Naive thymus-derived CD4-positive, alpha-beta T cell (primary cell): ENCODE data around the gene RPL13A. TPM values are rescaled to one million over a fixed set of nuclear protein-coding genes. Genes with fewer than 3 reads are reported as not detected.

ENCODE experiments used
- ATAC-seq: fragments of 150-1000 bp; cut with Tn5 transposase; 2 replicates; pipeline ENCODE4 v1.10.0; 2021; ENCODE audit warnings: mild to moderate bottlenecking, moderate library complexity
- CTCF ChIA-PET: fragments of 350-600 bp; sonication (Branson Sonifier 250); formaldehyde crosslinking; loops from one replicate; lab custom pipeline; 2021; ENCODE audit warnings: antibody characterized with exemption; lab: Charles Lee
- POLR2A ChIA-PET: fragments of 350-600 bp; sonication (Branson Sonifier 250); formaldehyde crosslinking; loops from one replicate; lab custom pipeline; 2021; ENCODE audit warnings: antibody characterized with exemption, inconsistent platforms; lab: Charles Lee
- DNase-seq, 9 donors: peaks; one replicate each; pipeline versions ENCODE4 v3.0.0 to v3.0.0-alpha.2; 2020 to 2022; ENCODE audit warnings: mixed read lengths in 1 of 9
- H3K27ac ChIP-seq: one replicate; pipeline ENCODE4 v1.7.0; 2013; ENCODE audit warnings: mild to moderate bottlenecking, low read depth, low read length, moderate library complexity
- H3K27me3 ChIP-seq, 2 donors: one replicate each; pipeline ENCODE4 v1.7.0; 2013; ENCODE audit warnings: low read length in 2 of 2, mild to moderate bottlenecking in 2 of 2, moderate library complexity in 2 of 2; ENCODE audit not compliant: control insufficient read depth in 2 of 2, insufficient read depth in 2 of 2
- H3K36me3 ChIP-seq, 3 experiments: 1 replicate in 2 of 3; 2 replicates in 1 of 3; pipeline ENCODE4 v1.7.0; 2013; ENCODE audit warnings: low read length in 3 of 3, mild to moderate bottlenecking in 3 of 3, moderate library complexity in 1 of 3; ENCODE audit not compliant: insufficient read depth in 3 of 3, control insufficient read depth in 2 of 3
- H3K4me1 ChIP-seq, 2 donors: one replicate each; pipeline ENCODE4 v1.7.0; 2013; ENCODE audit warnings: low read length in 2 of 2, mild to moderate bottlenecking in 2 of 2, moderate library complexity in 1 of 2; ENCODE audit not compliant: control insufficient read depth in 2 of 2, insufficient read depth in 2 of 2
- H3K4me3 ChIP-seq: 2 replicates; pipeline ENCODE4 v1.7.0; 2013; ENCODE audit warnings: mild to moderate bottlenecking, low read length
- H3K9me3 ChIP-seq, 3 experiments: 1 replicate in 2 of 3; 2 replicates in 1 of 3; pipeline ENCODE4 v1.7.0; 2013; ENCODE audit warnings: low read length in 3 of 3; ENCODE audit not compliant: control insufficient read depth in 2 of 3
- H3K27ac Mint-ChIP-seq, 9 donors: one replicate each; pipeline ENCODE4 v1.8.0; 2020 to 2022; ENCODE audit warnings: mixed read lengths in 9 of 9, mild to moderate bottlenecking in 8 of 9, moderate library complexity in 5 of 9, inconsistent platforms in 2 of 9
- H3K27me3 Mint-ChIP-seq, 5 donors: one replicate each; pipeline ENCODE4 v1.8.0; 2021 to 2022; ENCODE audit warnings: mixed read lengths in 5 of 5, mild to moderate bottlenecking in 1 of 5
- H3K36me3 Mint-ChIP-seq, 5 donors: one replicate each; pipeline ENCODE4 v1.8.0; 2020 to 2022; ENCODE audit warnings: mixed read lengths in 5 of 5, mild to moderate bottlenecking in 3 of 5, inconsistent platforms in 1 of 5
- H3K4me1 Mint-ChIP-seq, 7 donors: one replicate each; pipeline ENCODE4 v1.8.0; 2020 to 2022; ENCODE audit warnings: mixed read lengths in 7 of 7, mild to moderate bottlenecking in 3 of 7, inconsistent platforms in 1 of 7
- H3K4me3 Mint-ChIP-seq, 10 donors: one replicate each; pipeline ENCODE4 v1.8.0; 2020 to 2022; ENCODE audit warnings: mild to moderate bottlenecking in 10 of 10, mixed read lengths in 10 of 10, moderate library complexity in 6 of 10, inconsistent platforms in 2 of 10
- H3K9me3 Mint-ChIP-seq, 11 donors: one replicate each; pipeline ENCODE4 v1.8.0; 2020 to 2022; ENCODE audit warnings: mixed read lengths in 11 of 11, mild to moderate bottlenecking in 4 of 11, inconsistent platforms in 1 of 11, moderate library complexity in 1 of 11
- intact Hi-C, 2 donors: fragments of 100-400 bp; cut with micrococcal nuclease; formaldehyde crosslinking; loops; one replicate each; pipeline ENCODE4 v1.15.1; 2023
- polyA plus RNA-seq, 2 donors: library from polyadenylated mRNA; unstranded; fragments of 300-500 nt; fragmentation: Illumina TruSeq; gene quantifications; one replicate each; pipeline ENCODE4 v1.2.3, GENCODE V29; 2021
- total RNA-seq, 6 experiments: library from RNA in 5 of 6; stranded (reverse) in 5 of 6; gene quantifications; 1 replicate in 5 of 6; 2 replicates in 1 of 6; pipeline ENCODE4 v1.2.3 and lab custom pipeline; 2021 to 2026

Gene RPL13A
- total and polyA plus RNA-seq, 7 experiments from 2014 or later: 2,467 to 6,044 (median 4,438) TPM

DNA sequence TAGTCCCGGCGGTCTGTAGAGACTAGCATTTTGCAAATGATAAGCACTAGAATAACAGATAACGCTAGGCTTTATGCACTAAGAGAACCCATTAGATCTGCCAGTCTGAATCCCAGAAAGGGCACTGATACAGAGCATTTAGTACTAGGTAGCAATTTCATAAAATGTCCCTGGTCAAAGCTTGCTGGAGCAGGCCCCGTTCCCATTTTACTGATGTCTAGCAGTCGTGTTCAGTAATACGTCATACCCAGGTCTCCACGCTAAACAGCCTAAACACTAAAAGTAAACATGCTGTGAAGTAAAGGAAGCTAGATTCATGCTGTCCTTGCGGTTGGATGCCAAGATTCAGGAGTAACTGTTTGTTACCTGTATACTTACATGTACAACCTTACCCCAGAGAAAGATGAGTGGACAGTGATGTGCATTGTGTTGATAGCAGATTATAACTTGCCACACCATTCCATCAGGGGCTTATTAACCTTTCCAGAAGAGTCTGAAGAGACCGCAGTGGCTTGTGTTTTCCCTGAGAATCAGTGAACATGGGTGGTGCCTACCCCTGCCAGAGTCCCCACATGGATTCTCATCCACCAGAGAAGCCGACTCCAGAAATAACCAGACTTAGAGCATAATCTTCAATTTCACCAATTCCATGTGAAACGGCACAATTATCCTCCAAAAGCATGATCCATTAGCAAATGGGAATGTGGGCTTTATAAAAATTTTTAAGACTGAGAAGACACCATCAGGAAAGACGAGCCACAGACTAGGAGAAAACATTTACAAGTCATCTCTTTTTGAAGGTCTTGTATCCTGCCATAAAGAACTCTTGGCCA lies 5.4 kb downstream of the RPL13A start:
- ChIA-PET POLR2A (interaction anchor here (0.6 to 5.0 kb wide), 5 partner anchors 10 to 77 kb away, joined by 3 to 28 read pairs (median 5); partner anchors contain the start of gene FLT3LG), CTCF (interaction anchor here (0.7 kb wide), 1 partner anchor 81 kb away, joined by 3 read pairs; no protein-coding TSS in a partner anchor)
- Histone ChIP-seq H3K27ac (peak overlapping the region; percentile 36), H3K36me3 (peaks cover 25 to 59% (median 35%) of the 10 kb centered on the region in 3 experiments), H3K9me3 (no peaks in the 10 kb centered on the region), H3K27me3 (no peaks in the 10 kb centered on the region), H3K4me1 (peaks cover 24 to 41% of the 10 kb centered on the region in 2 donors), H3K4me3 (no peak overlapping the region)
- Mint-ChIP-seq H3K4me3 (peak overlapping the region in 6 of 10 donors; percentile 2 to 45 (median 22)), H3K4me1 (peaks cover 32 to 63% (median 53%) of the 10 kb centered on the region in 7 donors), H3K27me3 (peaks cover 0 to 7% (median 0%) of the 10 kb centered on the region in 5 donors), H3K27ac (peak overlapping the region; percentile 67 to 94 (median 81)), H3K9me3 (peaks cover 0 to 12% (median 0%) of the 10 kb centered on the region in 11 donors), H3K36me3 (peaks cover 13 to 52% (median 36%) of the 10 kb centered on the region in 5 donors)
- DNase-seq: no peak
- intact Hi-C loops: no loop called here
- no peak for ATAC-seq

DNA sequence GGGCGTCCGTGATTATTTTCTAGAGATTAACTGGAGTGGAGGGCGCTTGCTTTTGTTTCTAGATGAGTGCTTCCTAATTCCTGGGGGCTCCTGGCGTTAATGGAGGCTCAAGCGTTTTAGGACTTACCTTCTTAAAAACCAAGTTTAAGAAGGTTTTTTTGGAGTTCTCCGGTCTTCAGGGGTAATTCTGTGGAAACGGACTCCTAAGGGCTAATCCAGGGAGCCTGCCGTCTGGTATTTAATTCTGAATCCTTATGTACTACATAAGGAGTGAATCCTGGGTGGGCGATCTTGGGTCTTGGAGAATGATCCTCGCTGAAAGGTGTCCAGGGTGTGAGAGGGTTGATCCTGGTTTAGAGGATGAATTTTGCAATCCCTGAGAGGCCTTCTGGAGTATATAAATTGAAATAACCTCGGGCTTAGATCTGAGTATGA lies 9.2 kb downstream of the RPL13A start:
- Histone ChIP-seq H3K4me3 (peak overlapping the region; percentile 97), H3K4me1 (peaks cover 14 to 34% of the 10 kb centered on the region in 2 donors), H3K36me3 (peaks cover 26 to 57% (median 40%) of the 10 kb centered on the region in 3 experiments), H3K27ac (peak overlapping the region; percentile 99), H3K27me3 (no peaks in the 10 kb centered on the region), H3K9me3 (no peaks in the 10 kb centered on the region)
- ChIA-PET CTCF (interaction anchor here (0.6 to 1.6 kb wide), 3 partner anchors 11 to 74 kb away, joined by 3 to 4 read pairs (median 3); no protein-coding TSS in a partner anchor), POLR2A (interaction anchor here (1.0 to 5.2 kb wide), 15 partner anchors 12 to 180 kb away, joined by 3 to 45 read pairs (median 11); partner anchors contain the start of genes ALDH16A1, BCL2L12, FLT3LG and IRF3)
- Mint-ChIP-seq H3K36me3 (peaks cover 15 to 54% (median 48%) of the 10 kb centered on the region in 5 donors), H3K4me1 (peaks cover 33 to 65% (median 48%) of the 10 kb centered on the region in 7 donors), H3K9me3 (peaks cover 0 to 22% (median 0%) of the 10 kb centered on the region in 11 donors), H3K27ac (peak overlapping the region; percentile 91 to 100 (median 98)), H3K4me3 (peak overlapping the region; percentile 96 to 100 (median 99)), H3K27me3 (peaks cover 0 to 12% (median 0%) of the 10 kb centered on the region in 5 donors)
- no peak for ATAC-seq
- intact Hi-C loops: loop anchor here (1.0 to 5.0 kb wide), 15 partner anchors 9 to 531 kb away; partner anchors contain the start of genes ALDH16A1 (in 2 of the 2), FLT3LG (in 2 of the 2), RPL13A (in 2 of the 2) and AKT1S1 (in 1 of the 2)
- DNase-seq: no peak

DNA sequence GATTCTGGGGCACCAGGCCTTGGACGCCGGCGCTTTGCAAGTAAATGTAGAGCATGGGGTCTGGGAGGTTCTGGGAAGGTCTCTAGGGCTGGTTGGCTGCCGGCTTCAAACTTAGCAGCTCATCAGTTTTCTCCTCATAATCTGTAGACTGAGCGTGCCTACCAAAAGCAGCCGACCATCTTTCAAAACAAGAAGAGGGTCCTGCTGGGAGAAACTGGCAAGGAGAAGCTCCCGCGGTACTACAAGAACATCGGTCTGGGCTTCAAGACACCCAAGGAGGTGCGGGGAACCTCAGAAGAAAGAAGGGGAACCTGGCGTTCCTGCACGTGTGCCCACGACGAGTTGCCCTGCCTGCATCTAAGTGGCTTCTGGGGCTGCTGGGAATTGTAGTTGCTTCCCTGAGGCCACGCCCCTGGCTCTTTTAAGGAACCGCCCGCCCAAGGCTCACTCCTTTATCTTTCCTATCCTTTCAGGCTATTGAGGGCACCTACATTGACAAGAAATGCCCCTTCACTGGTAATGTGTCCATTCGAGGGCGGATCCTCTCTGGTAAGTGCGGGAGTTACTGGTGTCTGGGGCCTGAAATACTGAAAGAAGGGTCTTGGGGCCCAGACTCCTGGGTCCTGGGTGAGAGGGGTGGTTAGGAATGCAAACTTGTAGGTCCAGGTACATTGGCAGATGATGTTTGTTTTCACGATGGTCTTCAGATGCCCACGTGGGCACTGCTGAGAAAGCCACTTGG lies 9.8 kb downstream of the RPL13A start:
- Mint-ChIP-seq H3K4me3 (peak overlapping the region; percentile 96 to 100 (median 99)), H3K27ac (peak overlapping the region; percentile 91 to 100 (median 98)), H3K9me3 (peaks cover 0 to 22% (median 0%) of the 10 kb centered on the region in 11 donors), H3K4me1 (peaks cover 32 to 64% (median 50%) of the 10 kb centered on the region in 7 donors), H3K27me3 (peaks cover 0 to 12% (median 0%) of the 10 kb centered on the region in 5 donors), H3K36me3 (peaks cover 15 to 53% (median 43%) of the 10 kb centered on the region in 5 donors)
- peaks cover 19 to 51% (median 35%) of the 10 kb centered on the region in 3 experiments for H3K36me3 ChIP-seq
- no peaks in the 10 kb centered on the region for H3K9me3 ChIP-seq
- H3K27me3 ChIP-seq: no peaks in the 10 kb centered on the region
- peak overlapping the region; percentile 99 for H3K27ac ChIP-seq
- H3K4me1 ChIP-seq: peaks cover 21 to 40% of the 10 kb centered on the region in 2 donors
- intact Hi-C loops: loop anchor here (2.0 to 5.0 kb wide), 7 partner anchors 54 to 530 kb away; partner anchors contain the start of genes AP2A1 (in 1 of the 2), C19orf73 (in 1 of the 2), FUZ (in 1 of the 2) and GYS1 (in 1 of the 2)
- ATAC-seq (peak; percentile 20), DNase-seq (peak; percentile 55 to 85 (median 77))
- ChIA-PET POLR2A (interaction anchor here (1.0 to 5.2 kb wide), 14 partner anchors 13 to 180 kb away, joined by 3 to 45 read pairs (median 10); partner anchors contain the start of genes ALDH16A1, BCL2L12, IRF3 and NOSIP), CTCF (interaction anchor here (0.6 to 1.6 kb wide), 2 partner anchors 11 to 49 kb away, joined by 3 read pairs; no protein-coding TSS in a partner anchor)
- H3K4me3 ChIP-seq: peak overlapping the region; percentile 97

DNA sequence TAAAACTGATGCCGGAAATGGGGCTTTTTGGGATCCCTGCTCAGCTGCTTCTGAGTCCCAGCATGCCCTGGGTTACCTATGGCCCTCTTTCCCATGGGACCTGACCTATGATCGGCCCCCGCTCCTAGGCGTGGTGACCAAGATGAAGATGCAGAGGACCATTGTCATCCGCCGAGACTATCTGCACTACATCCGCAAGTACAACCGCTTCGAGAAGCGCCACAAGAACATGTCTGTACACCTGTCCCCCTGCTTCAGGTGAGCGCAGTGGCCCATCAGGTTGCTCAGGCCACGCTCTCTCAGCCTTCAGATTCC lies 10.3 kb downstream of the RPL13A start:
- peak overlapping the region; percentile 91 to 100 (median 98) for H3K27ac Mint-ChIP-seq
- POLR2A ChIA-PET: interaction anchor here (0.8 to 5.2 kb wide), 5 partner anchors 19 to 93 kb away, joined by 3 to 29 read pairs (median 10); partner anchors contain the start of genes NOSIP and PRR12
- H3K27me3 Mint-ChIP-seq: peaks cover 0 to 12% (median 0%) of the 10 kb centered on the region in 5 donors
- H3K4me3 ChIP-seq: peak overlapping the region; percentile 97
- ATAC-seq: no peak
- H3K4me1 ChIP-seq: peaks cover 26 to 45% of the 10 kb centered on the region in 2 donors
- no peaks in the 10 kb centered on the region for H3K9me3 ChIP-seq
- intact Hi-C loops: loop anchor here (2.0 to 5.0 kb wide), 7 partner anchors 55 to 530 kb away; partner anchors contain the start of genes AP2A1 (in 1 of the 2), C19orf73 (in 1 of the 2), FUZ (in 1 of the 2) and GYS1 (in 1 of the 2)
- peaks cover 15 to 45% (median 29%) of the 10 kb centered on the region in 3 experiments for H3K36me3 ChIP-seq
- peaks cover 0 to 22% (median 0%) of the 10 kb centered on the region in 11 donors for H3K9me3 Mint-ChIP-seq
- H3K4me1 Mint-ChIP-seq: peaks cover 32 to 65% (median 50%) of the 10 kb centered on the region in 7 donors
- no peaks in the 10 kb centered on the region for H3K27me3 ChIP-seq
- H3K27ac ChIP-seq: peak overlapping the region; percentile 99
- peak overlapping the region; percentile 96 to 100 (median 99) for H3K4me3 Mint-ChIP-seq
- no peak for DNase-seq
- peaks cover 11 to 48% (median 38%) of the 10 kb centered on the region in 5 donors for H3K36me3 Mint-ChIP-seq
- CTCF ChIA-PET: interaction anchor here (0.6 to 1.6 kb wide), 2 partner anchors 22 to 49 kb away, joined by 3 to 8 read pairs; no protein-coding TSS in a partner anchor

DNA sequence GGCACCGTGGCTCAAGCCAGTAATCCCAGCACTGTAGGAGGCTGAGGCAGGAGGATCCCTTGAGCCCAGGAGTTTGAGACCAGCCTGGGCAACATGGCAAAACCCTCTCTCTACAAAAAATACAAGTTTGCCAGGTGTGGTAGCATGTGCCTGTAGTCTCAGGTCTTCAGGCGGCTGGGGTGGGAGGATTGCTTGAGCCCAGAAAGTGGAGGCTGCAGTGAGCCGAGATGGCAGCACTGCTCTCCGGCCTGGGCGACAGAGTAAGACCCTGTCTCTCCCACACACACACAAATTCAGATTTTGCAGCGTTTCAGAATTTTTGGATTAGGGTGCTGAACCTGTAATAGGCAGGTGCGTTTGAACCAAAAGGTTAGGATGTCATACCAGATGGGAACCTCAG lies 11.1 kb downstream of the RPL13A start:
- Histone ChIP-seq H3K4me1 (peaks cover 33 to 44% of the 10 kb centered on the region in 2 donors), H3K36me3 (peaks cover 15 to 40% (median 24%) of the 10 kb centered on the region in 3 experiments), H3K27ac (peak overlapping the region; percentile 99), H3K27me3 (no peaks in the 10 kb centered on the region), H3K4me3 (peak overlapping the region; percentile 97), H3K9me3 (no peaks in the 10 kb centered on the region)
- DNase-seq (no peak), ATAC-seq (no peak)
- peak overlapping the region; percentile 96 to 100 (median 99) for H3K4me3 Mint-ChIP-seq
- peaks cover 0 to 22% (median 0%) of the 10 kb centered on the region in 11 donors for H3K9me3 Mint-ChIP-seq
- peak overlapping the region; percentile 87 to 100 (median 98) for H3K27ac Mint-ChIP-seq
- intact Hi-C loops: loop anchor here in 1 of 2 donors (5.0 kb wide), 3 partner anchors 381 to 529 kb away; partner anchors contain the start of genes C19orf73, GYS1, PPFIA3 and RUVBL2
- peaks cover 29 to 65% (median 54%) of the 10 kb centered on the region in 7 donors for H3K4me1 Mint-ChIP-seq
- ChIA-PET POLR2A (interaction anchor here (0.5 to 5.2 kb wide), 11 partner anchors 13 to 174 kb away, joined by 3 to 29 read pairs (median 4); partner anchors contain the start of genes ALDH16A1, BCL2L12, IRF3 and NOSIP), CTCF (interaction anchor here (1.3 to 1.4 kb wide), 2 partner anchors 48 to 66 kb away, joined by 3 to 6 read pairs; no protein-coding TSS in a partner anchor)
- H3K27me3 Mint-ChIP-seq: peaks cover 0 to 12% (median 0%) of the 10 kb centered on the region in 5 donors
- peaks cover 8 to 41% (median 34%) of the 10 kb centered on the region in 5 donors for H3K36me3 Mint-ChIP-seq
